Neutrophil (primary cell): ENCODE measurements around the gene CNOT1.
A peak's percentile ranks its signal among the peaks of the same experiment; 100 is the strongest.

ENCODE experiments used
- H3K27ac ChIP-seq: fragments of 200-600 bp; sonication (generic); 2 replicates; pipeline ENCODE4 v1.5.1; 2016; ENCODE audit warnings: mild to moderate bottlenecking, moderate library complexity
- H3K27me3 ChIP-seq: fragments of 200-600 bp; sonication (generic); 2 replicates; pipeline ENCODE4 v1.6.0; 2016; ENCODE audit warnings: mild to moderate bottlenecking
- H3K36me3 ChIP-seq: fragments of 200-600 bp; sonication (generic); 2 replicates; pipeline ENCODE4 v1.5.1; 2017
- H3K4me1 ChIP-seq, 2 experiments: fragments of 200-600 bp in 1 of 2; sonication (generic) in 1 of 2; 1 replicate in 1 of 2; 2 replicates in 1 of 2; pipeline versions ENCODE4 v1.5.1 to v1.6.1; 2013 to 2016; ENCODE audit warnings: low read depth in 1 of 2, low read length in 1 of 2, mild to moderate bottlenecking in 1 of 2, moderate library complexity in 1 of 2; ENCODE audit not compliant: control insufficient read depth in 1 of 2, insufficient read depth in 1 of 2
- H3K4me3 ChIP-seq, 2 experiments: fragments of 200-600 bp in 1 of 2; sonication (generic) in 1 of 2; 1 replicate in 1 of 2; 2 replicates in 1 of 2; pipeline ENCODE4 v1.5.1; 2013 to 2016; ENCODE audit warnings: low read depth in 1 of 2, low read length in 1 of 2, mild to moderate bottlenecking in 1 of 2, moderate library complexity in 1 of 2
- H3K9me3 ChIP-seq: fragments of 200-600 bp; sonication (generic); 2 replicates; pipeline ENCODE4 v1.5.1; 2016
- CTCF ChIP-seq: fragments of 200-600 bp; sonication (generic); IDR thresholded peaks from 2 replicates; pipeline ENCODE4 v1.5.1; 2016; ENCODE audit warnings: antibody characterized with exemption

CNOT1 gene

GRCh38 chr16:58488531-58488930 is 141.1 kb downstream of the CNOT1 start:
- no peaks in the 10 kb centered on the region for H3K9me3 ChIP-seq
- TF ChIP-seq CTCF, result no peak
- no peak overlapping the region for H3K27ac ChIP-seq
- H3K4me1 ChIP-seq, result peaks cover 3 to 4% of the 10 kb centered on the region in 2 experiments
- no peaks in the 10 kb centered on the region for H3K36me3 ChIP-seq
- no peak overlapping the region for H3K4me3 ChIP-seq
- peaks cover 44% of the 10 kb centered on the region for H3K27me3 ChIP-seq

GRCh38 chr16:58487566-58488351 is 141.9 kb downstream of the CNOT1 start:
- Histone ChIP-seq H3K27me3 (peaks cover 38% of the 10 kb centered on the region), H3K4me3 (no peak overlapping the region)
- TF ChIP-seq CTCF, result peak; percentile 75

GRCh38 chr16:58485184-58485887 is 144.3 kb downstream of the CNOT1 start:
- Histone ChIP-seq H3K27ac (no peak overlapping the region), H3K9me3 (no peaks in the 10 kb centered on the region), H3K4me3 (no peak overlapping the region), H3K36me3 (no peaks in the 10 kb centered on the region), H3K4me1 (peaks cover 3 to 4% of the 10 kb centered on the region in 2 experiments), H3K27me3 (peaks cover 39% of the 10 kb centered on the region)
- no peak for TF ChIP-seq CTCF

More at GRCh38 chr16:58487566-58488351, 141.9 kb downstream of the CNOT1 start:
- Histone ChIP-seq H3K4me1 (peaks cover 3 to 4% of the 10 kb centered on the region in 2 experiments), H3K27ac (no peak overlapping the region), H3K9me3 (no peaks in the 10 kb centered on the region), H3K36me3 (no peaks in the 10 kb centered on the region)

GRCh38 chr16:58481931-58482330 is 147.7 kb downstream of the CNOT1 start:
- Histone ChIP-seq H3K4me3 (no peak overlapping the region), H3K4me1 (no peaks in the 10 kb centered on the region), H3K36me3 (no peaks in the 10 kb centered on the region), H3K27me3 (peaks cover 42% of the 10 kb centered on the region), H3K9me3 (no peaks in the 10 kb centered on the region), H3K27ac (no peak overlapping the region)
- TF ChIP-seq CTCF, result no peak

GRCh38 chr16:58481226-58481869 is 148.3 kb downstream of the CNOT1 start:
- Histone ChIP-seq H3K27me3 (peaks cover 40% of the 10 kb centered on the region), H3K27ac (no peak overlapping the region), H3K36me3 (no peaks in the 10 kb centered on the region), H3K4me1 (no peaks in the 10 kb centered on the region), H3K9me3 (no peaks in the 10 kb centered on the region), H3K4me3 (no peak overlapping the region)
- no peak for TF ChIP-seq CTCF
